Sciatic nerve (tissue), 2 donors: Measurements from ENCODE around the gene PTBP2. TPM values are rescaled to one million over a fixed set of nuclear protein-coding genes. Genes with fewer than 3 reads are reported as not detected.

Source experiments
- ATAC-seq: fragments of 200-7000 bp; cut with Tn5 transposase; one replicate; pipeline ENCODE4 v1.9.1; 2020; ENCODE audit warnings: mild to moderate bottlenecking, moderate library complexity
- DNase-seq: peaks from one replicate; pipeline ENCODE4 v3.0.0-alpha.2; 2020; ENCODE audit warnings: low spot score
- intact Hi-C: fragments of 100-400 bp; cut with DNase I; formaldehyde crosslinking; loops from one replicate; pipeline ENCODE4 v1.14.2; 2022
- total RNA-seq: library from RNA; stranded (reverse); fragmentation: NEBNext Ultra II Directional; extraction: Animal tissue kit (Norgen Biotek cat#: 25700); gene quantifications from one replicate; pipeline ENCODE4 v1.2.1, GENCODE V29; 2021
- donor health status: DM: no; HTN: no; CAD: no.
- donor health status: DM: no; HTN: no; CAD: no.

The PTBP2 gene, protein sequence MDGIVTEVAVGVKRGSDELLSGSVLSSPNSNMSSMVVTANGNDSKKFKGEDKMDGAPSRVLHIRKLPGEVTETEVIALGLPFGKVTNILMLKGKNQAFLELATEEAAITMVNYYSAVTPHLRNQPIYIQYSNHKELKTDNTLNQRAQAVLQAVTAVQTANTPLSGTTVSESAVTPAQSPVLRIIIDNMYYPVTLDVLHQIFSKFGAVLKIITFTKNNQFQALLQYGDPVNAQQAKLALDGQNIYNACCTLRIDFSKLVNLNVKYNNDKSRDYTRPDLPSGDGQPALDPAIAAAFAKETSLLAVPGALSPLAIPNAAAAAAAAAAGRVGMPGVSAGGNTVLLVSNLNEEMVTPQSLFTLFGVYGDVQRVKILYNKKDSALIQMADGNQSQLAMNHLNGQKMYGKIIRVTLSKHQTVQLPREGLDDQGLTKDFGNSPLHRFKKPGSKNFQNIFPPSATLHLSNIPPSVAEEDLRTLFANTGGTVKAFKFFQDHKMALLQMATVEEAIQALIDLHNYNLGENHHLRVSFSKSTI
- total RNA-seq, result 55.6 TPM

DNA sequence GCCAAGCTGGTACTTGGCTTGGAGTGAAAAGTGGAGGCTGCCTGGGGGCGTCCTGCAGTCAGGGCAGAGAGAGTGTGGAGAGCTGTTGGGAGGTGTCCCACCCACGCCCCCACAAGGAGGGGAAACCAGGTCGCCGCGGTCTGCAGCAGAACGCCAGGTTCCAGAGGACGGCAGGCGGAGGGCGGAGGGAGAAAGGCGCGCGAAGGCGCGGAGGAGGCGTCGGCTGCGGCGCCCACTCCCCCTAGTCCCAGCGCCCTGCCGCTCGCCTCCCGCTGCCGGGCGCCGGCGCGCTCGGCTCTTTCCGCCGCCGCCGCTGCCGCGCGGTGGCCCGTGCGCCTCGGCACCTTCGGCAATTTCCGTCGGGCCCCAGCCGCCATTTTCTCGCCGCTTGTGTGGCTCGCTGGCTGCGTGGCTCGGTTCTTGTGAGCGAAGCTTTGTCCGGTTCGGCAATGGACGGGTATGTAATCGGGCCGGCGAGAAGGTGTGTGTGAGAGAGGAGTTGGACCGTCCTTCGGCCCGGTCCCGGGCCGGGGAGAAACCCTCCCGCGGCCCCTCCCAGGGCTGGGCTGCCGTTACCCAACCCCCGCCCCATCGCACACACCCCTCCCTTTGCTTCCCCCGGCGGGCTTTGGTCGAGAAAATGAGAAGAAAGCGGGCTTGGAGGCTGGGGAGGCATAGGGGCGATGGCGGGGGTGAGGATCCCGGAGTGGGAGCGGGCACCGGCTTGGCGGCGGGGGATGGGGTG, at the start of gene PTBP2:
TSS of gene PTBP2 (plus strand) at position 369 of the 745 bp plus-strand sequence. CDS start at position 450, 81 bp downstream.
- intact Hi-C loops, result no loop called here
- DNase-seq (peak; percentile 89), ATAC-seq (peak; percentile 94)

DNA sequence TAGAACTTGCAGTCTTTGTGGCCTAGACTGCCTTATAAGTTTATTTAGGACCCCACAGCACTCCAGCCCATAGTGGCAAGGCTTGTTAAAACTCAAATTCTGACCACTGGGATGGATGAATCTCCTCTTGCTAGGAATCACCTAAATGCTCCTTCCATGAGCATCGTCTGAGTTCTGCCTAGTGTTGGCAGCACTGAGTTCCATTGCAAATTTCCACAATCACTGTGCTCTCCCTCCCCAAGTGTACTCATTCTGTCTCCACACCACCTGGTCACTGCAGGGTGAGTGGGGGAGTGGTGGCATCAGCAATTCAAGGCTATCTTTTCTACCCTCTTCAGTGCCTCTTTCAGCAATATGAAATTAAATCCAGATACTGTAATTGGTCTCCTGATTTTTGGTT, 46.7 kb upstream of the PTBP2 start:
- ATAC-seq (no peak), DNase-seq (no peak)
- intact Hi-C loops, result no loop called here

DNA sequence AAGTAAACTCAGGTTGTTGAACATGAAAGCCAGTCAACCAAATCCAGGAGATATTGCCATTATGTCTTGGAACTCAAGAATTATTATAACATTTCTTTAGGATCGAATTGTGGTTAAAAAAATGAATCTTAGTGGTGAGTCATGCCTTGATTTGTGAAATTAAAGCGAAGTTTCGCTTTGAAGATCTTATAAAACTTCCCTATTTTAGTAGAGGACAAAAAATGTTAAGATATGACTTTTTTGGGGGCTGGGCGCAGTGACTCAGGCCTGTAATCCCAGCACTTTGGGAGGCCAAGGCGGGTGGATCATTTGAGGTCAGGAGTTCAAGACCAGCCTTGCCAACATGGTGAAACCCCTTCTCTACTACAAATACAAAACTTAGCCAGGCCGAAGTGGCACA, 39.5 kb upstream of the PTBP2 start:
- intact Hi-C loops, result no loop called here
- ATAC-seq (no peak), DNase-seq (no peak)

DNA sequence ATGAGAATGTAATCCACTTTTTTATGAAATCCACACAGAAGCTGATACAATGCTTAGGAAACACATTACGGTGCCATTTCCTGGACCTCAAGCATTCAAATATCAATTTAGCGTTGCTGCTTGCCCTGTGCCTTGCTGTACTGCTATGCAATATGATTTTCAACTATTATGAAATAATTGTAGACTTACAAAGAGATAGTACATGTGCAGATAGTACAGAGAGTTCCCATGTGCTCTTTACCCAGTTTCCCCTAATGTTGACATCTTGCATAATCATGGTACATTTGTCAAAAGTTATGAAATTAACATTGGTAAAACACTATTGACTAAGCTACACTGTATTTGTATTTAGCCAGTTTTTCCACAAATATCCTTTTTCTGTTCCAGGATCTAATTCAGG, 37.7 kb upstream of the PTBP2 start:
- intact Hi-C loops, result no loop called here
- DNase-seq (no peak), ATAC-seq (peak; percentile 74)

DNA sequence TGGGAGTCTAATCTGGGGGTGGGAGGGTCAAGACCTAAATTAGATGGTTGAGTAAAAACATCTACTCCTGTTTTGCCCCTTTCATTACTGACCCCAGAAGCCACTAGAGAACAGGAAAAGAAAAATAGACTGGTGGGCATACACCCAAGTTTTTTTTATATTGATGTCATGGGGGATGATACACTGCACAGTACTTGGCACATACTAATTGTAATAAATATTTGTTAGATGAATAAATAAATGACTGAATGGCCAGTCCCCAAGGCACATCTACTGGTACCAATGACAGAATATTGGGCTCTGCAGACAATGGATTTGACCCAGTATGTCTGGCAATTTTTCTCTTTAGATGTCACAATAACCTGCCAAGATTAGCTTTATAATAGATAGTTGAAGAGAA, 36.8 kb upstream of the PTBP2 start:
- intact Hi-C loops, result no loop called here
- DNase-seq, result no peak
- ATAC-seq, result peak; percentile 55

DNA sequence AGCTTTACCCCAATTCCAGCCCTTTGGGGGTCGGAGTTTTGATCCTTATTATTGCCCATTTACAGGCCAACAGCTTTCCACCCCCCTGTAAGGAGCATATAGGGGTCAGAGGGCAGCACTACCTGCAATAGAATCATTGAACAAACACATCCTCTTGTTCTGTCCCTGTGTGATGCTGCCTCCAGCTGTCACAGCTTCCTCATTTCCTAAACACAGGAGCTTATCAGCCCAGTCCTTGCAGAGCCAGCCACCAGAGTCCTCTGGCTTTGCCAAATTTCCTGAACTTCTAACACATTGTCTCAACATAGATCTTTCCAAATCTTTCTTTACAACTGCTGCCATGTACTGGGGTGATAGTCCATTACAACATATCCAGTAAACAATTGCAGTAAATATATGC, 32.8 kb upstream of the PTBP2 start:
- intact Hi-C loops, result no loop called here
- DNase-seq (no peak), ATAC-seq (no peak)

DNA sequence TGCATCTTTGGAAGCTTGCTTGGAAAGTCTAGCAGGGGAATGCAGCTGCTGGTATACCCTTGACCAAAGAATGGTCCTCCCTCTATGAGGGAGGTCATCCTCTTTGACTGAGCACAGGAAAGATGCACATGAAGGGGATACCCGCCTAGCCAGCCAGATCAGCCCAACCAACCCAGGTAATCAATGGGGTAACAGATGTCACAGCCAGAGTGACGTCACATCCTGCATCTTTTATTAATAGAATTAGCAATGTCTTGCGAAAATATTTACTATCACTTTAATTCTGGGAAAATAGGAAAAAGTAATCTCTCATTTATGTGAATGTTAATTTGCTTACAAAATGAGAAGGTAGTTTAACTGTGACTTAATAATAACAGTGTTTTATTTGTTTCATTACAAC, 25.6 kb upstream of the PTBP2 start:
- ATAC-seq, result no peak
- DNase-seq, result no peak
- intact Hi-C loops, result no loop called here

DNA sequence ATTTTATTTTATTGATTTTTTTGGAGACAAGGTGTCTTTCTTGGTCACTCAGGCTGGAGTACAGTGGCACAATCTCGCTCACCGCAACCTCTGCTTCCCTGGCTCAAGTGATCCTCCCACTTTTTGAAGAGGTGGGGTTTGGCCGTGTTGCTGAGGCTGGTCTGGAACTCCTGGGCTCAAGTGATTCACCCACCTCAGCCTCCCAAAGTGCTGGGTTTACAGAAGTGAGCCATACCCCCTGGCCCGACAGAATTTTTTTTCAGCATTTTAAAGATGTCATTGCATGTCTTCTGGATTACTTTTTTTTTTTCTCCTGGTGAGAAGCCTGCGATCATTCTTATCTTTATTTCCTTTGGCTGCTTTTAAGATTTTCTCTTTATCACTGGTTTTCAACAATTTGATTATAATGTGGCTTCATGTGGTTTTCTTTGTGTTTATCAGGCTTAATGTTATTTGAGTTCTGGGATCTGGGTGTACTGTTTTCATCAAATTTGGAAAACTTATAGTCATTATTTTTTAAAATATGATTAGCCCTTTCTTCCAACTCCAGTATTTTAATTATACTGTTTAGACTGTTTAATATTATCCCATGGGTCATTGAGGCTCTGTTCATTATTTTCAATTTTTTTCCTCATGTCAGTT, 23.1 kb upstream of the PTBP2 start:
- DNase-seq (no peak), ATAC-seq (no peak)
- intact Hi-C loops, result no loop called here

DNA sequence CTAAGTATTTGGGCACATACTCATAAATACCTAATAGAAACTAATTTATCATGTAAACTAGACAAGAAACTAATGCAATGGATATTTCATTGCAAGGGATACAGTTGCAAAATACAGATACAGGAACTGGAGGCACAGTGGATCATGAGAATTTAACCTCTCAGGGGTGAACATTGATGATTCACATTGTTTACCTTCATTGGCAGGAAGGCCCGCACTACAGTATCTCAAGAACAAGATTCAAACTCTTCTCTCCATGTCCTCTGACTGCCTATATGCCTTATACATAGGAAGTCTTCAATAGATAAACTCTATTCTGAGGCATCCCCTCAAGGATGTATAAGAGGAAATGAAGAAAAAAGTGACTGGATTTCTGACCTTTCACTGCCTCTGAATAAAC, 18.4 kb upstream of the PTBP2 start:
- no peak for DNase-seq
- no peak for ATAC-seq
- intact Hi-C loops, result no loop called here

DNA sequence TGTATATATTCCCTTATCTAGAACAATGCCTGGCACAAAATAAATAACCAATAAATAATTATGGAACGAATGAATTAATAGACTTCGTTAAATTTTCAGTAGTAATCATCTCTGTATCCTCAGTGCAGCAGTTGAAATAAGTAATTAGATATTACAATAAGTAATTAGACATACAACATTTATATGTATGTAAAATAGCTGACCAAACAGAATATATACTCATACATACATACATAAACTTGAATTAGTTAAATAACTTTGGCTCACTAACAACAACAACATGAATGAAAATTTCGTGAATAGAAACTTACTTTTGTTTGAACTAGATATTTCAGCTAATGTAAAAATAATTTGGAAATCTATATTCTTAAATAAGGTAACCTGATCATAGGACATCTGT, 14.6 kb upstream of the PTBP2 start:
- no peak for ATAC-seq
- intact Hi-C loops, result no loop called here
- no peak for DNase-seq

DNA sequence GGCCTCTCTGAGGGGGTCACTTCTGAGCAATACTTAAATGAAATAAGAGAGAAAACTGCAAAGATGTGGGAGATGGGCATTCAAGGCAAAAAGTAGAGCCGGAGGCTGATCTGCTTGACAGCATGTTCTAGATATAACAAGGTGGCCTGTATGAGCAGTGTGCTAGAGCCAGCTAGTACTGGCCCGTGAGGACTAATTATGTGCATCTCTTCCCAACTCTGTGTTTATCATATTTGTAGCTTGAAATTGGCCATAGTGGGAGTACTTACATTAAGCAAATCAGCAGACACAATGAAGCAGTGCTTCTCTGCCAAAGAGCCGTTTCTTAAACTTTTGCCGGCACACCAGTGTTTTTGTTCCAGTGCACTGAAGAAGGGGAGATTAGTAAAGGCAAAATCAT, 13.1 kb upstream of the PTBP2 start:
- no peak for ATAC-seq
- DNase-seq, result no peak
- intact Hi-C loops, result no loop called here

DNA sequence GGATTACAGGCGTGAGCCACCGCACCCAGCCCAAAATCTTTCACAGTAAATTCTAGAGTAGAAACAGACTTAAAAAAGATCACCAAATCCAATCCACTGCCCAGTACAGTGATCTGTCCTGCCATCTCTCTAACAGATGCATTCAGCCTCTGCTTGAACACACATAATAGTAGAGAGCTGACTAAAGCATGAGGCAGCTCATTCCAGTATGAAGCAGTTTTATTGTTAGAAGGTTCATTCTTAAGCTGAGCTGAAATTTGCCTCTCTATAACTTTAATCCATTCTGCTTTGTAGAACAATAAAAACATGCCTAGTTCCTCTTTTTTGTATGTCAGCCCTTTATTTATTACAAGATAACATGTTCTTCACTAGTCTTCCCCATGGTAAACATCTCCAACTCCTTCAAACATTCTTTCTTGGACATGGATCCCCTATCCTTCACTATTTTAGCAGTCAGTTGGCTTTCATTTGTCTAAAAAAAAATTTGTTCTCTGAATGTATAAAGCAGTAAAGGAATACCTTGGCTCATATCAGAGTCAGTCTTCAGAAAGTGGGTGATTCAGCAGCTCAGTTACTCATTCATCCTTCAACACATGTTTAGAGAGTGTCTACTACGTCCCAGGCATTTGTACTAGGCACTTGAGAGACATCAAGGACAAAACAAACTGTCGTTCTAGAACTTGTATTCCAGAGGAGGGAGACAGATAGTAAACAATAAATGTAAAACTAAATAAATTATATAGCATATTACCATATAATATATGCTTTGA, 10.7 kb upstream of the PTBP2 start:
- intact Hi-C loops, result no loop called here
- DNase-seq, result no peak

DNA sequence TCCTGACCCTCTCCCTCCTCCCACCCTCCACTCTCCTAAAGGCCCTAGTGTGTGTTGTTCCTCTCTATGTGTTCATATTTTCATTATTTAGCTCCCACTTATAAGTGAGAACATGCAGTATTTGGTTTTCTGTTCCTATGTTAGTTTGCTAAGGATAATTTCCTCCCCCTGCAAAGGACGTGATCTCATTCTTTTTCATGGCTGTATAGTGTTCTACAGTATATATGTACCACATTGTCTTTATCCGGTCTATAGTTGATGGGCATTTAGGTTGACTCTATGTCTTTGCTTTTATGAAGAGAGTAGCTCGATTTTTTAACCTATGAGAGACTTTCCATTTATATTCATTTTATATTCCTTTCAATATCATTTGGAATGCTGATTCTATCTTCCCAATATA, 7.9 kb upstream of the PTBP2 start:
- DNase-seq (no peak), ATAC-seq (no peak)
- intact Hi-C loops, result no loop called here

More for the DNA sequence above, 10.7 kb upstream of the PTBP2 start:
- no peak for ATAC-seq

DNA sequence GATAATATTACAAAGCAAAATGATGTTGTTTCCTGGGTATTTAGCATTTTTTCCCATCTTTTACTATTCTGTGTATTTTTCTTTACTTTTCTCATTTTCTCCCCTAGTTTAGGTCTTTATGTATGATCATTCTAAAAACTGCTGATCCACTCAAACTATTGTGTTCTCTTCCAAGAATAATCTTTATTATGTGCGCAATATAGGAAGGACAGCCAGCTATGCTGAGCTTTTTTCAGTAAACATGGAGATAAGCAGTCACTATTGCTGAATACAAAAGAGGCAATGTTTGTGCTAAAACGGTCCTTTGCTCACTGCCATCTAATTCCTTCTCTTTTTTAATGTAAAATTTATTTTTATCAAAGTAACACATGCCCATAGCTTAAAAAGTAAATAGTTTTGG, 6.7 kb upstream of the PTBP2 start:
- DNase-seq (no peak), ATAC-seq (no peak)
- intact Hi-C loops, result no loop called here

DNA sequence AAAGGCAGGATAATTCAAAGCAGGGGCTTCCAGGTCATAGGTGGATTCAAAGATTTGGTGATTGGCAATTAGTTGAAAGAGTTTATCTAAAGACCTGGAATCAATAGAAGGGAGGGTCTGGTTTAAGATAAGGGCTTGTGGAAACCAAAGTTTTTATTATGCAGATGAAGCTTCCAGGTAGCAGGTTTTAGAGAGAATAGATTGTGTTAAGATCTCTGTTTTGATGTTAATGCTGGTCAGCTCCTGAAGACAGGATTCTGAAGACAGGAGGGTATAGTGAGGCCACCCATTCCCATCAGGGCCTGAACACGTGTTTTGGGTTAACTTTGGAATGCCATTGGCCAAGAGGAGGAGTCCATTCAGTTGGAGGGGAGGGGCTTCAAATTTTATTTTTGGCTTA, 6.1 kb upstream of the PTBP2 start:
- DNase-seq (no peak), ATAC-seq (no peak)
- intact Hi-C loops, result no loop called here

DNA sequence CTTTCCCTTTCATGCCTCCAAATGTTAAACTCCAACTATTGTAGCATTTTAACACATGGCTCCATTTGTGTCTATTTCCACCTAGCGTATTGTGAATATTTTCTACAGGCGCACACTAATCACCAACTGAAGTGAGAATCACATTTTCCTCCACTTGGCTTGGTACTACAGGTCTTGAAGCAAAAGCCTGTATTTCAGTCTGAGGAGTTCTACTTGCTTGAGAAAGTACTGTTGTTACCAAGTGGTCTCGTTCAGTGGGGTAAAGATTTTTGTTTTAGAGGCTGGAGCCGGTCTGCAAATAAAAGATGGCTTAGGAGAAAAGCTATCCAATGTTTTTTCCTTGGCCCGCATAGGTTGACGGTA, 550 bp upstream of the PTBP2 start:
- ATAC-seq (peak; percentile 3), DNase-seq (no peak)
- intact Hi-C loops, result no loop called here

DNA sequence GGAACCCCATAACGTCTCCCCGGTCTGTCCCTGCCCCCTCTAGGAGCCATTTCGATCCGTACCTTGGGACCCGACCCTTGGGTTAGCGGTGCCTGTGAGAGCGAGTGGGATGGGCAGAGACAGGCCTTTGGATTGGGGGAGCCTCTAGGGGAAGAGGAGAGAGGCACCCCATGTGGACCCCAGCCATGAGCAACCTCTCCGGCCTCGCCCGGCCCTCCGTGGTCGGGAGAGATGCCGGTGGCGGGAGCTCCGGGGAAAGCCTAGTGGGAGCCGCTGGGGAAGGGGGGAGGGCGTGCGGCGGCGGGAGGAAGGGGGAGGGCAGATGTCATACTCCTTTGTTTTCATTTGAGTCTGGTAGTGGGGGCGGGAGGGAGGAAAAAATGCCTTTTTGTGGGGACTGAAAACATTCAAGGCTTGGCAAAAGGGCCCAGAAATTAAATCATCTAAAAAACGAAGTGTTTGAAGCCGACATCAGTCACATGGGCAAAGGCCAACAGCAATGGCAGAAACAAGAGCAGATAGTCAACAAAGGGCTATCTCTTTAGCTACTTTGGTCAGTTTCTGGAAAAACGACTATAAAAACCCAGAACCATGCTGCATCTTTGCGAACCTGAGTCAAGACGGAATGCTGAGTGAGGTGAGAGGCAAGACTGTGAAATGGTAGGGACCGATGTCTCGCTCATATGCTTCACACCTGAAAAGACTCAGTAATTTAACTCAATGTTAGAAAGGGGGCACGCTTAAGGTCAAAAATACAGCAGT, 758 bp downstream of the PTBP2 start:
- ATAC-seq (peak; percentile 89), DNase-seq (peak; percentile 81)
- intact Hi-C loops, result no loop called here

DNA sequence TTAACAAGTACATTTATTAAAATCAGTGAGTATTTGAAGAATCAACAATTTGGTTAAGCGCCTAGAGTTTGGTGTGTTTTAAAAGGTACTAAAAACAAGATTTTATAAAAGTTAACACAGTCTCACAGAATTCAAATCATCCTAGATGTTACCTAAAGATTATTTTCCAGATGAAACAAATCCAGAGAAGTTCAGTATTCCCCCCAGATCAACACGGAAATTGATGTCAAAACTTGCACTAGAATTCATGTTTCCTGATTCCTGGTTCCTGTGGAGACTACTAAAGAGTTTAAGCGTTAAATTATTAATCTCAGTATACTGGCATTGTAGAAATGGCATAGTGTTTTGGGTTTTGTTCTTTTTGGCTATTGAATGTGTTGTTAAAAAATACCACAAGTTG, 1.4 kb downstream of the PTBP2 start:
- intact Hi-C loops, result no loop called here
- DNase-seq, result no peak
- no peak for ATAC-seq

DNA sequence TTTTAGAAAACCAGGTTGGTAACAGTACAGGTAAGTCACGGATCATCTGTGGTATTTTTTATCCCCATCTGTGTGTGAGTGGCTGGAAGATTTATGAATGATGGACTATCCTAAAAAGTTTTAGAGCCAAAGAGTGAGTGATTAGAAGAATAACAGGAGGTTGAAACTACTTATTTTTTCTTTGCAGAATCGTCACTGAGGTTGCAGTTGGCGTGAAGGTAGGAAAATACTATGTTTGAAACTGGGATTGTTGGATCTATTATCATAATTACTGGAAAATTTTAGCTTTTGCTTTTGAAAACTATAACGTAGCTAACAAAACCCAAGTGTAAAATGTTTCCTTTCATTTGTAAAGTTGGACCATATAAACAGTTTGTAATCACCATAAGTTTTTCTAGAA, 1.8 kb downstream of the PTBP2 start:
- intact Hi-C loops, result no loop called here
- DNase-seq, result no peak
- ATAC-seq, result no peak
